IMR-90 (cell line): Measurements from ENCODE around the gene NWD2. TPM values are rescaled to one million over a fixed set of nuclear protein-coding genes. Genes with fewer than 3 reads are reported as not detected.
A peak's percentile ranks its signal among the peaks of the same experiment; 100 is the strongest.

Experiments used
- ATAC-seq: fragments of 200-7000 bp; cut with Tn5 transposase; 2 replicates; pipeline ENCODE4 v1.9.1; 2020; ENCODE audit warnings: low read depth, mild to moderate bottlenecking, moderate library complexity
- BruUV-seq: library from RNA; stranded (reverse); fragments of 400-500 nt; replicated peaks from 2 replicates; lab custom pipeline; 2021; lab: Mats Ljungman, UMichigan
- CTCF ChIA-PET: fragments of 300-600 bp; formaldehyde crosslinking; extraction: SDS; loops from one replicate; lab custom pipeline; 2021; ENCODE audit warnings: antibody characterized with exemption; lab: Yijun Ruan, JAX
- POLR2A ChIA-PET: fragments of 300-600 bp; sonication (Branson Sonifier 250); formaldehyde crosslinking; loops from one replicate; lab custom pipeline; 2022; ENCODE audit warnings: antibody characterized with exemption; ENCODE audit not compliant: unreplicated experiment; lab: Charles Lee
- DNase-seq: peaks from one replicate; pipeline ENCODE4 v3.0.0; 2013
- H2AFZ ChIP-seq: replicated peaks from 2 replicates; pipeline ENCODE3; 2013; ENCODE audit warnings: low read length, mild to moderate bottlenecking; ENCODE audit not compliant: poor library complexity
- H2AK5ac ChIP-seq: 2 replicates; pipeline ENCODE4 v1.6.1; 2013; ENCODE audit warnings: low read depth, low read length, inconsistent platforms
- H2AK9ac ChIP-seq: replicated peaks from 2 replicates; pipeline ENCODE3; 2013; ENCODE audit warnings: mild to moderate bottlenecking, low read depth, low read length, moderate library complexity; ENCODE audit not compliant: poor library complexity
- H2BK120ac ChIP-seq: 2 replicates; pipeline ENCODE4 v1.6.1; 2013; ENCODE audit warnings: low read depth, low read length, inconsistent platforms
- H2BK15ac ChIP-seq: 3 replicates; pipeline ENCODE4 v1.6.1; 2013; ENCODE audit warnings: low read depth, low read length, inconsistent platforms
- H2BK20ac ChIP-seq: 2 replicates; pipeline ENCODE4 v1.6.1; 2013; ENCODE audit warnings: low read depth, mild to moderate bottlenecking, inconsistent platforms, low read length, moderate library complexity
- H2BK5ac ChIP-seq: 2 replicates; pipeline ENCODE4 v1.6.1; 2013; ENCODE audit warnings: mild to moderate bottlenecking, low read depth, low read length, inconsistent platforms; ENCODE audit not compliant: poor library complexity, severe bottlenecking
- H3K14ac ChIP-seq: replicated peaks from 2 replicates; pipeline ENCODE4 v1.6.1; 2013; ENCODE audit warnings: low read depth, low read length, inconsistent platforms
- H3K18ac ChIP-seq: 2 replicates; pipeline ENCODE4 v1.6.1; 2013; ENCODE audit warnings: low read depth, low read length, control low read depth
- H3K23ac ChIP-seq: 2 replicates; pipeline ENCODE4 v1.6.1; 2013; ENCODE audit warnings: low read depth, low read length, inconsistent platforms
- H3K27ac ChIP-seq: 2 replicates; pipeline ENCODE4 v1.5.1; 2013; ENCODE audit warnings: mild to moderate bottlenecking, control low read depth, low read length; ENCODE audit not compliant: insufficient read depth
- H3K27me3 ChIP-seq: 2 replicates; pipeline ENCODE4 v1.6.1; 2013; ENCODE audit warnings: low read length; ENCODE audit not compliant: control insufficient read depth, insufficient read depth
- H3K36me3 ChIP-seq: 2 replicates; pipeline ENCODE4 v1.6.1; 2013; ENCODE audit warnings: low read length, mixed read lengths; ENCODE audit not compliant: control insufficient read depth, insufficient read depth
- H3K4ac ChIP-seq: 2 replicates; pipeline ENCODE4 v1.6.1; 2013; ENCODE audit warnings: low read depth, low read length, inconsistent platforms
- H3K4me1 ChIP-seq: 2 replicates; pipeline ENCODE4 v1.6.1; 2013; ENCODE audit warnings: low read length, mixed read lengths; ENCODE audit not compliant: control insufficient read depth, insufficient read depth
- H3K4me2 ChIP-seq: 2 replicates; pipeline ENCODE4 v1.6.1; 2013; ENCODE audit warnings: low read depth, mild to moderate bottlenecking, control low read depth, low read length, moderate library complexity
- H3K4me3 ChIP-seq: 2 replicates; pipeline ENCODE4 v1.5.1; 2013; ENCODE audit warnings: low read depth, mild to moderate bottlenecking, control low read depth, low read length, moderate library complexity; ENCODE audit not compliant: insufficient read depth
- H3K56ac ChIP-seq: 2 replicates; pipeline ENCODE4 v1.6.1; 2013; ENCODE audit warnings: low read length, inconsistent platforms; ENCODE audit not compliant: insufficient read depth; ENCODE audit errors: extremely low read depth
- H3K79me1 ChIP-seq, 2 experiments: 2 replicates each; pipeline ENCODE4 v1.6.1; 2013; ENCODE audit warnings: low read length in 2 of 2, inconsistent platforms in 1 of 2, low read depth in 1 of 2
- H3K9ac ChIP-seq: 2 replicates; pipeline ENCODE4 v1.6.1; 2013; ENCODE audit warnings: low read depth, low read length, control low read depth
- H3K9me1 ChIP-seq: 2 replicates; pipeline ENCODE4 v1.6.1; 2013; ENCODE audit warnings: low read length, inconsistent platforms; ENCODE audit not compliant: insufficient read depth
- H3K9me3 ChIP-seq: 2 replicates; pipeline ENCODE4 v1.6.1; 2013; ENCODE audit warnings: low read length; ENCODE audit not compliant: control insufficient read depth, insufficient read depth
- H4K20me1 ChIP-seq: 2 replicates; pipeline ENCODE4 v1.6.1; 2013; ENCODE audit warnings: low read length, inconsistent platforms; ENCODE audit not compliant: insufficient read depth
- H4K5ac ChIP-seq: 2 replicates; pipeline ENCODE4 v1.6.1; 2013; ENCODE audit warnings: mild to moderate bottlenecking, low read depth, low read length, control low read depth
- H4K8ac ChIP-seq, 2 experiments: 2 replicates each; pipeline ENCODE4 v1.6.1; 2013; ENCODE audit warnings: low read depth in 2 of 2, low read length in 2 of 2, control low read depth in 1 of 2, inconsistent platforms in 1 of 2
- H4K91ac ChIP-seq: 2 replicates; pipeline ENCODE4 v1.6.1; 2013; ENCODE audit warnings: low read depth, low read length, inconsistent platforms; ENCODE audit not compliant: insufficient read depth
- BHLHE40 ChIP-seq: fragments of 150-350 bp; IDR thresholded peaks from 2 replicates; pipeline ENCODE4 v1.6.1; 2016; ENCODE audit warnings: mild to moderate bottlenecking, low read depth, low read length
- CEBPB ChIP-seq: IDR thresholded peaks from 2 replicates; pipeline ENCODE4 v1.6.1; 2012; ENCODE audit warnings: low read depth, low read length, improper control_type of control experiment
- CHD1 ChIP-seq: IDR thresholded peaks from 2 replicates; pipeline ENCODE4 v1.6.1; 2012; ENCODE audit warnings: low read depth, low read length, improper control_type of control experiment
- CTCF ChIP-seq: conservative IDR thresholded peaks from 2 replicates; pipeline ENCODE4 v1.5.1; 2012; ENCODE audit warnings: mild to moderate bottlenecking, low read depth, low read length, improper control_type of control experiment
- FOS ChIP-seq: fragments of 150-350 bp; IDR thresholded peaks from 2 replicates; pipeline ENCODE4 v1.6.1; 2016; ENCODE audit warnings: low read depth, low read length
- MAFK ChIP-seq: IDR thresholded peaks from 2 replicates; pipeline ENCODE4 v1.6.1; 2012; ENCODE audit warnings: low read depth, low read length, improper control_type of control experiment
- MAZ ChIP-seq: IDR thresholded peaks from 2 replicates; pipeline ENCODE4 v1.6.1; 2012; ENCODE audit warnings: low read depth, mild to moderate bottlenecking, low read length, improper control_type of control experiment, moderate library complexity, borderline replicate concordance
- MXI1 ChIP-seq: IDR thresholded peaks from 2 replicates; pipeline ENCODE4 v1.6.1; 2012; ENCODE audit warnings: low read depth, mild to moderate bottlenecking, low read length, moderate library complexity, borderline replicate concordance
- NFE2L2 ChIP-seq: fragments of 150-350 bp; IDR thresholded peaks from 2 replicates; pipeline ENCODE4 v1.6.1; 2016; ENCODE audit warnings: low read depth, mild to moderate bottlenecking, low read length
- POLR2A ChIP-seq: IDR thresholded peaks from 2 replicates; pipeline ENCODE4 v1.6.1; 2012; ENCODE audit warnings: mild to moderate bottlenecking, low read depth, low read length
- RAD21 ChIP-seq: IDR thresholded peaks from 2 replicates; pipeline ENCODE4 v1.6.1; 2012; ENCODE audit warnings: low read length, improper control_type of control experiment
- RCOR1 ChIP-seq: IDR thresholded peaks from 2 replicates; pipeline ENCODE4 v1.6.1; 2012; ENCODE audit warnings: mild to moderate bottlenecking, low read length, improper control_type of control experiment; ENCODE audit not compliant: insufficient replicate concordance
- RFX5 ChIP-seq: IDR thresholded peaks from 2 replicates; pipeline ENCODE4 v1.8.0; 2012; ENCODE audit warnings: low read depth, mild to moderate bottlenecking, low read length, moderate library complexity
- SMC3 ChIP-seq: fragments of 150-350 bp; IDR thresholded peaks from 2 replicates; pipeline ENCODE4 v1.6.1; 2016; ENCODE audit warnings: low read depth, mild to moderate bottlenecking, antibody characterized with exemption, low read length, moderate library complexity
- WGBS, 2 experiments: methylation state at CpG; one replicate each; pipeline versions ENCODE4 v1.1.5 to v1.1.7; 2013; ENCODE audit warnings: missing lambda C conversion rate in 2 of 2; ENCODE audit not compliant: insufficient read length in 1 of 2; ENCODE audit errors: extremely low coverage in 2 of 2; 5-methylcytosine and 5-hydroxymethylcytosine counted together
- dilution Hi-C: fragments of 300-500 bp; cut with HindIII; formaldehyde crosslinking; loops from one replicate; pipeline ENCODE4 v1.14.3; 2018; ENCODE audit warnings: low sequenced_read_pairs; ENCODE audit not compliant: unreplicated experiment
- in situ Hi-C: fragments of 300-500 bp; cut with MboI; formaldehyde crosslinking; loops from 3 replicates; pipeline ENCODE4 v1.14.3; 2019; ENCODE audit warnings: low sequenced_read_pairs, inconsistent platforms, mixed read lengths
- intact Hi-C: fragments of 100-400 bp; cut with micrococcal nuclease; formaldehyde crosslinking; loops from 2 replicates; pipeline ENCODE4 v1.10.0; 2022
- polyA plus RNA-seq, 3 experiments: library from polyadenylated mRNA; depleted of rRNA; stranded (reverse); fragments of >200 nt; gene quantifications; 2 replicates each; pipeline ENCODE4 v1.2.3, GENCODE V29; 2012; ENCODE audit warnings: low replicate concordance in 1 of 3
- total RNA-seq: library from RNA; depleted of rRNA; stranded (reverse); fragments of >200 nt; gene quantifications from 2 replicates; pipeline ENCODE4 v1.2.3, GENCODE V29; 2012
- TF ChIP-seq, protein P1 (sequence below): fragments of 150-350 bp; IDR thresholded peaks from 2 replicates; pipeline ENCODE4 v1.6.1; 2016; ENCODE audit warnings: low read depth, mild to moderate bottlenecking, low read length, moderate library complexity, borderline replicate concordance

NWD2 gene
- total and polyA plus RNA-seq, 2 of the 4 experiments (the other 2 are of a cell fraction) = not detected

- Histone ChIP-seq H4K91ac (no peak overlapping the region), H3K4me2 (0 out of 2 replicates have a peak overlapping the region, but pooled peaks have one; percentile 16), H2BK15ac (no peak overlapping the region), H4K5ac (no peak overlapping the region), H3K9ac (no peak overlapping the region), H3K56ac (no peak overlapping the region), H3K14ac (no peak overlapping the region), H3K23ac (no peak overlapping the region), H3K79me1 (no peaks in the 10 kb centered on the region), H3K9me3 (no peaks in the 10 kb centered on the region), H2AFZ (peak overlapping the region; percentile 79), H4K20me1 (no peaks in the 10 kb centered on the region), H2BK5ac (no peak overlapping the region), H3K18ac (no peak overlapping the region), H2BK20ac (no peak overlapping the region), H2AK9ac (no peak overlapping the region), H3K27ac (no peak overlapping the region), H4K8ac (no peak overlapping the region), H3K4me3 (no peak overlapping the region), H3K4me1 (no peaks in the 10 kb centered on the region), H3K27me3 (peaks cover 21% of the 10 kb centered on the region), H3K36me3 (no peaks in the 10 kb centered on the region), H2BK120ac (no peak overlapping the region), H2AK5ac (no peak overlapping the region), H3K4ac (no peak overlapping the region), H3K9me1 (no peaks in the 10 kb centered on the region)
- BruUV-seq = no TSS peak
- dilution Hi-C loops = no loop called here
- intact Hi-C loops = loop anchor here (1.0 to 10.0 kb wide), 3 partner anchors 112 to 581 kb away; no protein-coding TSS in a partner anchor
- DNase-seq (no peak), ATAC-seq (no peak)
- in situ Hi-C loops = loop anchor here (10.0 kb wide), 1 partner anchor 111 kb away; no protein-coding TSS in a partner anchor
- POLR2A ChIA-PET = no interaction called here
- CTCF ChIA-PET = no interaction called here
- 7% methylated on average over 3 of the region's 32 CpGs; no CpG with 5 or more reads in 1 of the 2 experiments for WGBS, 2 experiments
- TF ChIP-seq MAFK (no peak), BHLHE40 (no peak), CTCF (no peak), MXI1 (no peak), SMC3 (no peak), CHD1 (no peak), FOS (no peak), RFX5 (no peak), RCOR1 (no peak), CEBPB (no peak), MAZ (no peak), POLR2A (no peak), RAD21 (no peak), NFE2L2 (no peak)
- TF ChIP-seq, protein P1, sequence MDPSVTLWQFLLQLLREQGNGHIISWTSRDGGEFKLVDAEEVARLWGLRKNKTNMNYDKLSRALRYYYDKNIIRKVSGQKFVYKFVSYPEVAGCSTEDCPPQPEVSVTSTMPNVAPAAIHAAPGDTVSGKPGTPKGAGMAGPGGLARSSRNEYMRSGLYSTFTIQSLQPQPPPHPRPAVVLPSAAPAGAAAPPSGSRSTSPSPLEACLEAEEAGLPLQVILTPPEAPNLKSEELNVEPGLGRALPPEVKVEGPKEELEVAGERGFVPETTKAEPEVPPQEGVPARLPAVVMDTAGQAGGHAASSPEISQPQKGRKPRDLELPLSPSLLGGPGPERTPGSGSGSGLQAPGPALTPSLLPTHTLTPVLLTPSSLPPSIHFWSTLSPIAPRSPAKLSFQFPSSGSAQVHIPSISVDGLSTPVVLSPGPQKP = no peak
Measured at GRCh38 chr4:37453999-37454800, 209.7 kb downstream of the NWD2 start.
